ENCODE measurements around the gene PDPK1. TPM values are rescaled to one million over a fixed set of nuclear protein-coding genes. Genes with fewer than 3 reads are reported as not detected.
"Not testable (repeated sequence)": the region's sequence is repeated elsewhere in the genome, so short reads cannot be mapped to it uniquely, and the experiment has no call there.

PDPK1 gene
- total RNA-seq, 2 donors from 2014 or later = 29.2 to 30.3 TPM

- Histone ChIP-seq H3K4me3 (ENCODE audit: low read length) (no peak overlapping the region), H3K36me3 (ENCODE audit: control insufficient read depth, insufficient read depth, low read length) (peaks cover 26% of the 10 kb centered on the region), H3K27me3 (ENCODE audit: control insufficient read depth, insufficient read depth, low read length, poor library complexity, severe bottlenecking) (no peaks in the 10 kb centered on the region), H3K4me1 (ENCODE audit: control insufficient read depth, insufficient read depth, low read length) (no peaks in the 10 kb centered on the region), H3K9ac (ENCODE audit: extremely low read depth, low read length, poor library complexity, severe bottlenecking) (no peak overlapping the region), H3K9me3 (ENCODE audit: control insufficient read depth, low read length) (no peaks in the 10 kb centered on the region), H3K27ac (ENCODE audit: low read depth, low read length) (no peak overlapping the region)
- DNase-seq = no peak
- Mint-ChIP-seq H3K4me1 (no peaks in the 10 kb centered on the region), H3K27ac (no peak overlapping the region), H3K4me3 (no peak overlapping the region), H3K27me3 (ENCODE audit: insufficient read depth) (no peaks in the 10 kb centered on the region), H3K36me3 (ENCODE audit: low read depth) (peaks cover 24% of the 10 kb centered on the region), H3K9me3 (no peaks in the 10 kb centered on the region)
- TF ChIP-seq, protein P1, sequence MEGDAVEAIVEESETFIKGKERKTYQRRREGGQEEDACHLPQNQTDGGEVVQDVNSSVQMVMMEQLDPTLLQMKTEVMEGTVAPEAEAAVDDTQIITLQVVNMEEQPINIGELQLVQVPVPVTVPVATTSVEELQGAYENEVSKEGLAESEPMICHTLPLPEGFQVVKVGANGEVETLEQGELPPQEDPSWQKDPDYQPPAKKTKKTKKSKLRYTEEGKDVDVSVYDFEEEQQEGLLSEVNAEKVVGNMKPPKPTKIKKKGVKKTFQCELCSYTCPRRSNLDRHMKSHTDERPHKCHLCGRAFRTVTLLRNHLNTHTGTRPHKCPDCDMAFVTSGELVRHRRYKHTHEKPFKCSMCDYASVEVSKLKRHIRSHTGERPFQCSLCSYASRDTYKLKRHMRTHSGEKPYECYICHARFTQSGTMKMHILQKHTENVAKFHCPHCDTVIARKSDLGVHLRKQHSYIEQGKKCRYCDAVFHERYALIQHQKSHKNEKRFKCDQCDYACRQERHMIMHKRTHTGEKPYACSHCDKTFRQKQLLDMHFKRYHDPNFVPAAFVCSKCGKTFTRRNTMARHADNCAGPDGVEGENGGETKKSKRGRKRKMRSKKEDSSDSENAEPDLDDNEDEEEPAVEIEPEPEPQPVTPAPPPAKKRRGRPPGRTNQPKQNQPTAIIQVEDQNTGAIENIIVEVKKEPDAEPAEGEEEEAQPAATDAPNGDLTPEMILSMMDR (conservative IDR thresholded peaks at IDR 0.05) = no peak
- 93 to 94% methylated on average over 15 to 21 of the region's 21 CpGs for WGBS, 2 experiments (ENCODE audit: insufficient coverage in 1 of 2, insufficient read length in 1 of 2)
Measured at GRCh38 chr16:2598133-2598641, 60.4 kb downstream of the PDPK1 start.

GRCh38 chr16:2598723-2599122, 60.9 kb downstream of the PDPK1 start:
- Mint-ChIP-seq H3K36me3 (ENCODE audit: low read depth) (peaks cover 21% of the 10 kb centered on the region), H3K27me3 (ENCODE audit: insufficient read depth) (no peaks in the 10 kb centered on the region), H3K4me1 (no peaks in the 10 kb centered on the region), H3K27ac (no peak overlapping the region), H3K9me3 (no peaks in the 10 kb centered on the region), H3K4me3 (no peak overlapping the region)
- DNase-seq = no peak
- no peak overlapping the region for H3K9ac ChIP-seq (ENCODE audit: extremely low read depth, low read length, poor library complexity, severe bottlenecking)
- no peaks in the 10 kb centered on the region for H3K9me3 ChIP-seq (ENCODE audit: control insufficient read depth, low read length)
- no peak overlapping the region for H3K27ac ChIP-seq (ENCODE audit: low read depth, low read length)
- H3K36me3 ChIP-seq (ENCODE audit: control insufficient read depth, insufficient read depth, low read length) = peaks cover 26% of the 10 kb centered on the region
- no peaks in the 10 kb centered on the region for H3K27me3 ChIP-seq (ENCODE audit: control insufficient read depth, insufficient read depth, low read length, poor library complexity, severe bottlenecking)
- TF ChIP-seq, protein P1 (conservative IDR thresholded peaks at IDR 0.05) = no peak
- no peaks in the 10 kb centered on the region for H3K4me1 ChIP-seq (ENCODE audit: control insufficient read depth, insufficient read depth, low read length)
- H3K4me3 ChIP-seq (ENCODE audit: low read length) = no peak overlapping the region
- 90 to 92% methylated on average over 8 to 9 of the region's 9 CpGs for WGBS, 2 experiments (ENCODE audit: insufficient coverage in 1 of 2, insufficient read length in 1 of 2)

- peaks cover 17% of the 10 kb centered on the region for H3K36me3 Mint-ChIP-seq (ENCODE audit: low read depth)
- not testable (repeated sequence) for H3K4me3 ChIP-seq (ENCODE audit: low read length); H3K4me3 Mint-ChIP-seq; H3K4me1 ChIP-seq (ENCODE audit: control insufficient read depth, insufficient read depth, low read length); H3K27ac ChIP-seq (ENCODE audit: low read depth, low read length); H3K4me1 Mint-ChIP-seq; H3K27me3 Mint-ChIP-seq (ENCODE audit: insufficient read depth); H3K9me3 Mint-ChIP-seq; H3K9me3 ChIP-seq (ENCODE audit: control insufficient read depth, low read length); H3K9ac ChIP-seq (ENCODE audit: extremely low read depth, low read length, poor library complexity, severe bottlenecking); DNase-seq; H3K27ac Mint-ChIP-seq; H3K27me3 ChIP-seq (ENCODE audit: control insufficient read depth, insufficient read depth, low read length, poor library complexity, severe bottlenecking)
- WGBS, 2 experiments (ENCODE audit: insufficient coverage in 1 of 2, insufficient read length in 1 of 2) = 81% methylated on average over 3 of the region's 6 CpGs; no CpG with 5 or more reads in 1 of the 2 experiments
- H3K36me3 ChIP-seq (ENCODE audit: control insufficient read depth, insufficient read depth, low read length) = peaks cover 26% of the 10 kb centered on the region
Measured at GRCh38 chr16:2599165-2599564, 61.3 kb downstream of the PDPK1 start.

- H3K4me3 Mint-ChIP-seq; H3K27me3 ChIP-seq (ENCODE audit: control insufficient read depth, insufficient read depth, low read length, poor library complexity, severe bottlenecking); H3K9me3 Mint-ChIP-seq; H3K27ac Mint-ChIP-seq; H3K4me1 ChIP-seq (ENCODE audit: control insufficient read depth, insufficient read depth, low read length); H3K9me3 ChIP-seq (ENCODE audit: control insufficient read depth, low read length); H3K27ac ChIP-seq (ENCODE audit: low read depth, low read length); H3K27me3 Mint-ChIP-seq (ENCODE audit: insufficient read depth); H3K4me3 ChIP-seq (ENCODE audit: low read length); H3K9ac ChIP-seq (ENCODE audit: extremely low read depth, low read length, poor library complexity, severe bottlenecking); DNase-seq; H3K4me1 Mint-ChIP-seq: not testable (repeated sequence)
- WGBS, 2 experiments (ENCODE audit: insufficient coverage in 1 of 2, insufficient read length in 1 of 2) = 95 to 100% methylated on average over 1 to 6 of the region's 12 CpGs
- peaks cover 26% of the 10 kb centered on the region for H3K36me3 ChIP-seq (ENCODE audit: control insufficient read depth, insufficient read depth, low read length)
- peaks cover 17% of the 10 kb centered on the region for H3K36me3 Mint-ChIP-seq (ENCODE audit: low read depth)
Measured at GRCh38 chr16:2599785-2600184, 62.0 kb downstream of the PDPK1 start.

DNA sequence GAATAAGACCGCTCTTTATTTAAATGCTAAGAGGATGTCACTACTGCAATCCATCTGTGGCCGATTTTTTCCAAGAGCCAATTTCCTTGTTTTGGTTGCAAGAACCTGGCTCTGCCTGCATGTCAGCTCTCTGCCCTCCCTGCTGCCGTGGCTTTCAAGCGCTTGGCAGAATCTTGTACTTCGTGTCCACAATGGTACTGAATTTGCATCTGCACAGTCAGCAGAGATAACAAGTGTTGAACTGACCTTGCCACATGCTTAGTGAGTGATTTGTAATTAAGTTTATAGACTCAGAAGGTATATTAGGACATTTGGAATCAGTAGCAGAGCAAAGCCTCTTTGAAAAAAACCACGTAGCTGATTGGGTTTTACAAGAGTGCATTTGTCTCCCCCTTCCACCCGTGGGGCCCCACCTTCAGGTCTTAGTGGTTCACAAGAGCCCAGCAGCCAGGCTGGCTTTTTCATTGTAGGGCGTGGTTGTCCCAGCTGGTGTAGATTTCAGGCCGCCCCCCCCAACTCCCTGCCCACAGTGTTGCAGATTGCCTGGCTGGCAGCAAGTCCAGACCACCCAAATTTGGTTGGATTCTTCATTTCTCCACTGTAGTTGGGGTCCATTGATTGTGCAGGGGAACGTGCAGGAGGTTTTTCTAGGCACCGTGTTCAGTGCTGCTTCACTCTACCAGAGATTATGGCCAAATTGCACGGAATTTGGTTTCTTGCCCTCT, 63.6 kb downstream of the PDPK1 start:
- not testable (repeated sequence) for H3K27ac ChIP-seq (ENCODE audit: low read depth, low read length); H3K27ac Mint-ChIP-seq; H3K4me3 Mint-ChIP-seq; H3K27me3 ChIP-seq (ENCODE audit: control insufficient read depth, insufficient read depth, low read length, poor library complexity, severe bottlenecking); H3K4me1 ChIP-seq (ENCODE audit: control insufficient read depth, insufficient read depth, low read length); H3K9me3 Mint-ChIP-seq; H3K27me3 Mint-ChIP-seq (ENCODE audit: insufficient read depth); DNase-seq; H3K4me3 ChIP-seq (ENCODE audit: low read length); H3K4me1 Mint-ChIP-seq; H3K9ac ChIP-seq (ENCODE audit: extremely low read depth, low read length, poor library complexity, severe bottlenecking); H3K9me3 ChIP-seq (ENCODE audit: control insufficient read depth, low read length)
- H3K36me3 ChIP-seq (ENCODE audit: control insufficient read depth, insufficient read depth, low read length) = peaks cover 24% of the 10 kb centered on the region
- 95 to 96% methylated on average over 6 to 10 of the region's 12 CpGs for WGBS, 2 experiments (ENCODE audit: insufficient coverage in 1 of 2, insufficient read length in 1 of 2)
- H3K36me3 Mint-ChIP-seq (ENCODE audit: low read depth) = peaks cover 14% of the 10 kb centered on the region
